ENCODE data around the gene PRRC2A.

PRRC2A gene

GRCh38 chr6:31632279-31632946 is 11.9 kb downstream of the PRRC2A start:
- Histone ChIP-seq H3K27ac (no peak overlapping the region), H3K9ac (peak overlapping the region; percentile 38; the same call in 1 of the 2 replicates), H3K4me1 (peaks cover 12% of the 10 kb centered on the region; the same call in 1 of the 2 replicates), H4K20me1 (peaks cover 100% of the 10 kb centered on the region), H3K4me2 (no peak overlapping the region), H3K36me3 (peaks cover 100% of the 10 kb centered on the region), H3K9me3 (no peaks in the 10 kb centered on the region), H3K4me3 (no peak overlapping the region), H3K27me3 (no peaks in the 10 kb centered on the region)
- TF ChIP-seq Cebpa-rat (IDR thresholded peaks at IDR 0.05): no peak

GRCh38 chr6:31633447-31633846 is 12.9 kb downstream of the PRRC2A start:
- no peak overlapping the region for H3K4me3 ChIP-seq
- H3K9ac ChIP-seq: no peak overlapping the region
- H3K4me2 ChIP-seq: no peak overlapping the region
- no peak for TF ChIP-seq Cebpa-rat (IDR thresholded peaks at IDR 0.05)
- peaks cover 12% of the 10 kb centered on the region; the same call in 1 of the 2 replicates for H3K4me1 ChIP-seq
- peaks cover 98% of the 10 kb centered on the region for H3K36me3 ChIP-seq
- H3K27me3 ChIP-seq: no peaks in the 10 kb centered on the region
- H3K9me3 ChIP-seq: no peaks in the 10 kb centered on the region
- H4K20me1 ChIP-seq: peaks cover 97% of the 10 kb centered on the region
- H3K27ac ChIP-seq: no peak overlapping the region

GRCh38 chr6:31634131-31634530 is 13.6 kb downstream of the PRRC2A start:
- Histone ChIP-seq H3K4me3 (no peak overlapping the region), H3K4me2 (no peak overlapping the region), H4K20me1 (peaks cover 97% of the 10 kb centered on the region), H3K27ac (no peak overlapping the region), H3K27me3 (no peaks in the 10 kb centered on the region), H3K4me1 (peaks cover 12% of the 10 kb centered on the region; the same call in 1 of the 2 replicates), H3K36me3 (peaks cover 98% of the 10 kb centered on the region), H3K9me3 (no peaks in the 10 kb centered on the region), H3K9ac (no peak overlapping the region)
- no peak for TF ChIP-seq Cebpa-rat (IDR thresholded peaks at IDR 0.05)

- Histone ChIP-seq H4K20me1 (peaks cover 97% of the 10 kb centered on the region), H3K9me3 (no peaks in the 10 kb centered on the region), H3K9ac (peak overlapping the region; percentile 41; the same call in 1 of the 2 replicates), H3K36me3 (peaks cover 98% of the 10 kb centered on the region), H3K4me1 (peaks cover 12% of the 10 kb centered on the region; the same call in 1 of the 2 replicates), H3K4me2 (no peak overlapping the region), H3K4me3 (no peak overlapping the region), H3K27me3 (no peaks in the 10 kb centered on the region), H3K27ac (no peak overlapping the region)
- no peak for TF ChIP-seq Cebpa-rat (IDR thresholded peaks at IDR 0.05)
Measured at GRCh38 chr6:31634969-31635575, 14.6 kb downstream of the PRRC2A start.

- Histone ChIP-seq H3K27ac (no peak overlapping the region), H3K9ac (no peak overlapping the region), H4K20me1 (peaks cover 97% of the 10 kb centered on the region), H3K9me3 (no peaks in the 10 kb centered on the region), H3K27me3 (no peaks in the 10 kb centered on the region), H3K4me3 (no peak overlapping the region), H3K4me2 (peak overlapping the region; percentile 19; the same call in 1 of the 2 replicates), H3K4me1 (peaks cover 12% of the 10 kb centered on the region; the same call in 1 of the 2 replicates), H3K36me3 (peaks cover 98% of the 10 kb centered on the region)
- no peak for TF ChIP-seq Cebpa-rat (IDR thresholded peaks at IDR 0.05)
Measured at GRCh38 chr6:31636698-31637596, 16.4 kb downstream of the PRRC2A start.

- Histone ChIP-seq H3K9me3 (no peaks in the 10 kb centered on the region), H3K9ac (no peak overlapping the region), H4K20me1 (peaks cover 92% of the 10 kb centered on the region), H3K27me3 (no peaks in the 10 kb centered on the region), H3K27ac (0 out of 2 replicates have a peak overlapping the region, but pooled peaks have one; percentile 18), H3K36me3 (peaks cover 97% of the 10 kb centered on the region), H3K4me3 (no peak overlapping the region), H3K4me2 (no peak overlapping the region), H3K4me1 (peaks cover 12% of the 10 kb centered on the region; the same call in 1 of the 2 replicates)
- no peak for TF ChIP-seq Cebpa-rat (IDR thresholded peaks at IDR 0.05)
Measured at GRCh38 chr6:31639043-31639442, 18.5 kb downstream of the PRRC2A start.

GRCh38 chr6:31639449-31639861 is 18.9 kb downstream of the PRRC2A start:
- H3K4me3 ChIP-seq: no peak overlapping the region
- H3K27ac ChIP-seq: 0 out of 2 replicates have a peak overlapping the region, but pooled peaks have one; percentile 18
- peaks cover 12% of the 10 kb centered on the region; the same call in 1 of the 2 replicates for H3K4me1 ChIP-seq
- no peak overlapping the region for H3K4me2 ChIP-seq
- no peak for TF ChIP-seq Cebpa-rat (IDR thresholded peaks at IDR 0.05)
- no peaks in the 10 kb centered on the region for H3K27me3 ChIP-seq
- peaks cover 92% of the 10 kb centered on the region for H4K20me1 ChIP-seq
- H3K9ac ChIP-seq: no peak overlapping the region
- H3K36me3 ChIP-seq: peaks cover 97% of the 10 kb centered on the region
- H3K9me3 ChIP-seq: no peaks in the 10 kb centered on the region

- Histone ChIP-seq H3K4me1 (peaks cover 12% of the 10 kb centered on the region; the same call in 1 of the 2 replicates), H3K36me3 (peaks cover 97% of the 10 kb centered on the region)
- no peak for TF ChIP-seq Cebpa-rat (IDR thresholded peaks at IDR 0.05)
Measured at GRCh38 chr6:31640612-31641011, 20.1 kb downstream of the PRRC2A start.

GRCh38 chr6:31641370-31641769 is 20.9 kb downstream of the PRRC2A start:
- TF ChIP-seq Cebpa-rat (IDR thresholded peaks at IDR 0.05): no peak
- H3K36me3 ChIP-seq: peaks cover 97% of the 10 kb centered on the region
- H3K4me1 ChIP-seq: peaks cover 10% of the 10 kb centered on the region; the same call in 1 of the 2 replicates
- no peaks in the 10 kb centered on the region for H3K9me3 ChIP-seq
- H3K27me3 ChIP-seq: no peaks in the 10 kb centered on the region
- H3K27ac ChIP-seq: no peak overlapping the region
- peaks cover 89% of the 10 kb centered on the region for H4K20me1 ChIP-seq
- no peak overlapping the region for H3K4me3 ChIP-seq
- H3K9ac ChIP-seq: no peak overlapping the region
- no peak overlapping the region for H3K4me2 ChIP-seq

More at GRCh38 chr6:31640612-31641011, 20.1 kb downstream of the PRRC2A start:
- Histone ChIP-seq H3K27me3 (no peaks in the 10 kb centered on the region), H3K27ac (no peak overlapping the region), H3K9ac (no peak overlapping the region), H3K4me3 (no peak overlapping the region), H3K4me2 (no peak overlapping the region), H4K20me1 (peaks cover 89% of the 10 kb centered on the region), H3K9me3 (no peaks in the 10 kb centered on the region)

Data from BLaER1 (cell line).